RWPE2 (cell line): ENCODE results near the gene KAZN.

Experiments used
- ATAC-seq: fragments of 200-7000 bp; cut with Tn5 transposase; 3 replicates; pipeline ENCODE4 v1.9.1; 2021; ENCODE audit warnings: low read depth
- DNase-seq: peaks from one replicate; pipeline ENCODE4 v3.0.0-alpha.2; 2020; ENCODE audit warnings: low spot score
- H3K27ac ChIP-seq: fragments of 450-650 bp; 2 replicates; pipeline ENCODE4 v1.5.1; 2017; ENCODE audit warnings: mild to moderate bottlenecking; ENCODE audit not compliant: poor library complexity, severe bottlenecking
- H3K27me3 ChIP-seq: fragments of 250-450 bp; sonication (Bioruptor Pico); 2 replicates; pipeline ENCODE4 v1.5.1; 2021; ENCODE audit warnings: mild to moderate bottlenecking, moderate library complexity; ENCODE audit not compliant: insufficient read depth, poor library complexity, severe bottlenecking
- H3K36me3 ChIP-seq: fragments of 250-450 bp; sonication (Bioruptor Pico); 2 replicates; pipeline ENCODE4 v1.5.1; 2020; ENCODE audit warnings: low read depth, mild to moderate bottlenecking, moderate library complexity
- H3K4me1 ChIP-seq: fragments of 250-450 bp; sonication (Bioruptor Pico); 2 replicates; pipeline ENCODE4 v1.5.1; 2021; ENCODE audit warnings: mild to moderate bottlenecking, moderate library complexity; ENCODE audit not compliant: insufficient read depth, poor library complexity, severe bottlenecking
- H3K4me3 ChIP-seq: fragments of 250-450 bp; sonication (Bioruptor Pico); 2 replicates; pipeline ENCODE4 v1.5.1; 2021; ENCODE audit warnings: mild to moderate bottlenecking, moderate library complexity; ENCODE audit not compliant: severe bottlenecking
- H3K9me3 ChIP-seq: fragments of 250-450 bp; sonication (Bioruptor Pico); 2 replicates; pipeline ENCODE4 v1.5.1; 2021; ENCODE audit warnings: mild to moderate bottlenecking, moderate library complexity; ENCODE audit not compliant: severe bottlenecking
- CTCF ChIP-seq: fragments of 450-650 bp; IDR thresholded peaks from one replicate; pipeline ENCODE4 v1.5.1; 2017; ENCODE audit warnings: mild to moderate bottlenecking, moderate library complexity; ENCODE audit not compliant: poor library complexity, severe bottlenecking

The KAZN gene

GRCh38 chr1:14598007-14598497, 433 bp upstream of the KAZN start:
- no peak overlapping the region for H3K27ac ChIP-seq
- DNase-seq (no peak), ATAC-seq (peak; percentile 53)
- no peaks in the 10 kb centered on the region for H3K4me1 ChIP-seq
- no peaks in the 10 kb centered on the region for H3K9me3 ChIP-seq
- no peak for TF ChIP-seq CTCF
- H3K4me3 ChIP-seq = peak overlapping the region; percentile 32
- H3K36me3 ChIP-seq = no peaks in the 10 kb centered on the region
- peaks cover 58% of the 10 kb centered on the region for H3K27me3 ChIP-seq

- DNase-seq (no peak), ATAC-seq (peak; percentile 48)
- Histone ChIP-seq H3K27me3 (peaks cover 58% of the 10 kb centered on the region), H3K9me3 (no peaks in the 10 kb centered on the region), H3K4me3 (peak overlapping the region; percentile 32), H3K27ac (no peak overlapping the region), H3K36me3 (no peaks in the 10 kb centered on the region), H3K4me1 (no peaks in the 10 kb centered on the region)
- TF ChIP-seq CTCF = no peak
These were observed 802 bp downstream of the KAZN start for GRCh38 chr1:14599183-14599791.

GRCh38 chr1:14599800-14600199, 1.3 kb downstream of the KAZN start:
- Histone ChIP-seq H3K27me3 (peaks cover 58% of the 10 kb centered on the region), H3K4me3 (no peak overlapping the region), H3K27ac (no peak overlapping the region), H3K4me1 (no peaks in the 10 kb centered on the region), H3K36me3 (no peaks in the 10 kb centered on the region), H3K9me3 (no peaks in the 10 kb centered on the region)
- no peak for DNase-seq
- no peak for ATAC-seq
- no peak for TF ChIP-seq CTCF

- Histone ChIP-seq H3K4me3 (no peak overlapping the region), H3K27ac (no peak overlapping the region), H3K9me3 (no peaks in the 10 kb centered on the region), H3K27me3 (peaks cover 62% of the 10 kb centered on the region), H3K4me1 (no peaks in the 10 kb centered on the region), H3K36me3 (no peaks in the 10 kb centered on the region)
- DNase-seq (no peak), ATAC-seq (no peak)
- no peak for TF ChIP-seq CTCF
These were observed 2.1 kb downstream of the KAZN start for GRCh38 chr1:14600405-14601112.

- ATAC-seq = no peak
- no peak for DNase-seq
These were observed 3.7 kb downstream of the KAZN start for GRCh38 chr1:14602136-14602535.

More at GRCh38 chr1:14602136-14602535, 3.7 kb downstream of the KAZN start:
- Histone ChIP-seq H3K36me3 (no peaks in the 10 kb centered on the region), H3K9me3 (no peaks in the 10 kb centered on the region), H3K4me3 (no peak overlapping the region), H3K27me3 (peaks cover 54% of the 10 kb centered on the region), H3K27ac (no peak overlapping the region), H3K4me1 (no peaks in the 10 kb centered on the region)
- TF ChIP-seq CTCF = no peak
